Loucy (cell line): ENCODE measurements around the gene UQCR11.

ENCODE experiments used
- H2AFZ ChIP-seq: fragments of 200-600 bp; sonication (generic); 2 replicates; pipeline ENCODE4 v1.6.0; 2016; ENCODE audit warnings: antibody characterized with exemption, mild to moderate bottlenecking, low read length, moderate library complexity
- H3F3A ChIP-seq: fragments of 200-600 bp; 2 replicates; pipeline ENCODE4 v1.6.0; 2016; ENCODE audit warnings: antibody characterized with exemption, low read depth, mild to moderate bottlenecking
- H3K27me3 ChIP-seq: fragments of 200-600 bp; sonication (generic); 2 replicates; pipeline ENCODE4 v1.6.1; 2014; ENCODE audit warnings: low read length, mild to moderate bottlenecking; ENCODE audit not compliant: insufficient read depth, poor library complexity, severe bottlenecking
- H3K36me3 ChIP-seq: fragments of 200-600 bp; sonication (generic); 2 replicates; pipeline ENCODE4 v1.6.1; 2016; ENCODE audit warnings: low read length; ENCODE audit not compliant: insufficient read depth
- H3K4me1 ChIP-seq: fragments of 200-600 bp; sonication (generic); 2 replicates; pipeline ENCODE4 v1.5.1; 2014; ENCODE audit warnings: low read length, mild to moderate bottlenecking; ENCODE audit not compliant: insufficient read depth, poor library complexity, severe bottlenecking
- H3K4me2 ChIP-seq: fragments of 200-600 bp; sonication (generic); 2 replicates; pipeline ENCODE4 v1.6.0; 2014; ENCODE audit warnings: antibody characterized with exemption, low read length, low read depth, mild to moderate bottlenecking; ENCODE audit not compliant: poor library complexity, severe bottlenecking
- H3K4me3 ChIP-seq: fragments of 200-600 bp; sonication (generic); 2 replicates; pipeline ENCODE4 v1.5.1; 2014; ENCODE audit warnings: low read length, mild to moderate bottlenecking, mixed read lengths; ENCODE audit not compliant: poor library complexity, severe bottlenecking
- H3K79me2 ChIP-seq: fragments of 200-600 bp; sonication (generic); 2 replicates; pipeline ENCODE4 v1.6.1; 2014; ENCODE audit warnings: low read length; ENCODE audit not compliant: insufficient read depth
- H3K9ac ChIP-seq: fragments of 200-600 bp; sonication (generic); 2 replicates; pipeline ENCODE4 v1.6.0; 2014; ENCODE audit warnings: mild to moderate bottlenecking, low read depth, low read length, moderate library complexity; ENCODE audit not compliant: poor library complexity, severe bottlenecking
- H3K9me2 ChIP-seq: fragments of 200-600 bp; sonication (generic); replicated peaks from 2 replicates; pipeline ENCODE4 v1.6.1; 2016; ENCODE audit warnings: low read depth, low read length, mixed read lengths
- H3K9me3 ChIP-seq: fragments of 200-600 bp; sonication (generic); 2 replicates; pipeline ENCODE4 v1.6.1; 2014; ENCODE audit warnings: mild to moderate bottlenecking, antibody characterized with exemption, low read length, low read depth; ENCODE audit not compliant: insufficient read depth
- H4K20me1 ChIP-seq: fragments of 200-600 bp; sonication (generic); 2 replicates; pipeline ENCODE4 v1.6.0; 2014; ENCODE audit warnings: antibody characterized with exemption, low read length, mild to moderate bottlenecking; ENCODE audit not compliant: insufficient read depth, poor library complexity, severe bottlenecking
- CTCF ChIP-seq: fragments of 200-600 bp; sonication (generic); conservative IDR thresholded peaks from 2 replicates; pipeline ENCODE4 v1.5.1; 2014; ENCODE audit warnings: mild to moderate bottlenecking, antibody characterized with exemption, low read length
- EZH2phosphoT487 ChIP-seq: fragments of 200-600 bp; IDR thresholded peaks from 2 replicates; pipeline ENCODE4 v1.6.1; 2018; ENCODE audit warnings: antibody characterized with exemption, mild to moderate bottlenecking, moderate library complexity, borderline replicate concordance

The UQCR11 gene

GRCh38 chr19:1577929-1578618, 27.2 kb downstream of the UQCR11 start:
- TF ChIP-seq CTCF: no peak
- no peak for TF ChIP-seq EZH2phosphoT487
- Histone ChIP-seq H3K27me3 (no peaks in the 10 kb centered on the region), H3K9me2 (no peaks in the 10 kb centered on the region), H3K9me3 (no peaks in the 10 kb centered on the region), H3K79me2 (no peaks in the 10 kb centered on the region), H3K4me2 (no peak overlapping the region), H3K36me3 (peaks cover 56% of the 10 kb centered on the region; the same call in 1 of the 2 replicates), H2AFZ (no peak overlapping the region), H3K9ac (no peak overlapping the region), H4K20me1 (no peaks in the 10 kb centered on the region), H3F3A (no peaks in the 10 kb centered on the region), H3K4me3 (no peak overlapping the region), H3K4me1 (no peaks in the 10 kb centered on the region)

GRCh38 chr19:1577090-1577928, 28.0 kb downstream of the UQCR11 start:
- H4K20me1 ChIP-seq: no peaks in the 10 kb centered on the region
- H3K36me3 ChIP-seq: peaks cover 51% of the 10 kb centered on the region; the same call in 1 of the 2 replicates
- H3K9me2 ChIP-seq: no peaks in the 10 kb centered on the region
- no peaks in the 10 kb centered on the region for H3K9me3 ChIP-seq
- H3K4me3 ChIP-seq: no peak overlapping the region
- no peaks in the 10 kb centered on the region for H3K79me2 ChIP-seq
- no peak overlapping the region for H3K4me2 ChIP-seq
- no peaks in the 10 kb centered on the region for H3F3A ChIP-seq
- no peaks in the 10 kb centered on the region for H3K27me3 ChIP-seq
- no peak overlapping the region for H3K9ac ChIP-seq
- no peak for TF ChIP-seq EZH2phosphoT487
- TF ChIP-seq CTCF: no peak
- H3K4me1 ChIP-seq: no peaks in the 10 kb centered on the region
- H2AFZ ChIP-seq: no peak overlapping the region

GRCh38 chr19:1576242-1577089, 28.8 kb downstream of the UQCR11 start:
- Histone ChIP-seq H3K4me2 (no peak overlapping the region), H3K9me3 (no peaks in the 10 kb centered on the region), H3K36me3 (peaks cover 43% of the 10 kb centered on the region; the same call in 1 of the 2 replicates), H3K79me2 (no peaks in the 10 kb centered on the region), H3K27me3 (no peaks in the 10 kb centered on the region), H2AFZ (no peak overlapping the region), H3K9ac (no peak overlapping the region), H3K4me3 (no peak overlapping the region), H3F3A (no peaks in the 10 kb centered on the region), H4K20me1 (no peaks in the 10 kb centered on the region), H3K4me1 (no peaks in the 10 kb centered on the region), H3K9me2 (no peaks in the 10 kb centered on the region)
- TF ChIP-seq EZH2phosphoT487 (no peak), CTCF (no peak)
